Measurements from ENCODE around the gene OR5D18.

Gene OR5D18

DNA sequence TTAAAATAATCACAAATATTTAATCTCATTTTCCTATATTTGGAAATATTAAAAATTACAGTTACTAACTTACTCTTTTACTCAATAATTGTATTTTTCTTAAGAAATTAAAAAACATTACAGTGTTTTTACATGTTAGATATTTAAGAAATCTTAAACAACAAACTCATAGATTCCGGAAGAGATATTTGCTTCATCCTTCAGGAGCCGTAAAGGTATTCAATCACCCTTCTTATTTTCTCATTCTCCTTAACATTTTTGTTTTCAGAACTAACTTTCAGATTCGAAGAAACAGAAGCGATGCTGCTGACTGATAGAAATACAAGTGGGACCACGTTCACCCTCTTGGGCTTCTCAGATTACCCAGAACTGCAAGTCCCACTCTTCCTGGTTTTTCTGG lies at the start of gene OR5D18:
TSS of gene OR5D18 (plus strand) at position 301 of the 400 bp plus-strand sequence. CDS start at position 301, 0 bp downstream.
- TF ChIP-seq, protein P1, sequence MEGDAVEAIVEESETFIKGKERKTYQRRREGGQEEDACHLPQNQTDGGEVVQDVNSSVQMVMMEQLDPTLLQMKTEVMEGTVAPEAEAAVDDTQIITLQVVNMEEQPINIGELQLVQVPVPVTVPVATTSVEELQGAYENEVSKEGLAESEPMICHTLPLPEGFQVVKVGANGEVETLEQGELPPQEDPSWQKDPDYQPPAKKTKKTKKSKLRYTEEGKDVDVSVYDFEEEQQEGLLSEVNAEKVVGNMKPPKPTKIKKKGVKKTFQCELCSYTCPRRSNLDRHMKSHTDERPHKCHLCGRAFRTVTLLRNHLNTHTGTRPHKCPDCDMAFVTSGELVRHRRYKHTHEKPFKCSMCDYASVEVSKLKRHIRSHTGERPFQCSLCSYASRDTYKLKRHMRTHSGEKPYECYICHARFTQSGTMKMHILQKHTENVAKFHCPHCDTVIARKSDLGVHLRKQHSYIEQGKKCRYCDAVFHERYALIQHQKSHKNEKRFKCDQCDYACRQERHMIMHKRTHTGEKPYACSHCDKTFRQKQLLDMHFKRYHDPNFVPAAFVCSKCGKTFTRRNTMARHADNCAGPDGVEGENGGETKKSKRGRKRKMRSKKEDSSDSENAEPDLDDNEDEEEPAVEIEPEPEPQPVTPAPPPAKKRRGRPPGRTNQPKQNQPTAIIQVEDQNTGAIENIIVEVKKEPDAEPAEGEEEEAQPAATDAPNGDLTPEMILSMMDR (IDR thresholded peaks at IDR 0.05; ENCODE audit: control extremely low read depth, extremely low read depth, low read depth, missing control alignments): no peak
- POLR2A ChIA-PET: no interaction called here
- CTCF ChIA-PET: no interaction called here
- DNase-seq (ENCODE audit: extremely low spot score): no peak

GRCh38 chr11:55773138-55773537 lies 46.3 kb upstream of the OR5D18 start, which contains the start of gene OR5D13:
TSS of gene OR5D13 (plus strand) at chr11:55773438. CDS start at chr11:55773438, 0 bp downstream.
- TF ChIP-seq, protein P1 (IDR thresholded peaks at IDR 0.05; ENCODE audit: control extremely low read depth, extremely low read depth, low read depth, missing control alignments): no peak
- CTCF ChIA-PET: no interaction called here
- DNase-seq (ENCODE audit: extremely low spot score): no peak
- POLR2A ChIA-PET: no interaction called here

DNA sequence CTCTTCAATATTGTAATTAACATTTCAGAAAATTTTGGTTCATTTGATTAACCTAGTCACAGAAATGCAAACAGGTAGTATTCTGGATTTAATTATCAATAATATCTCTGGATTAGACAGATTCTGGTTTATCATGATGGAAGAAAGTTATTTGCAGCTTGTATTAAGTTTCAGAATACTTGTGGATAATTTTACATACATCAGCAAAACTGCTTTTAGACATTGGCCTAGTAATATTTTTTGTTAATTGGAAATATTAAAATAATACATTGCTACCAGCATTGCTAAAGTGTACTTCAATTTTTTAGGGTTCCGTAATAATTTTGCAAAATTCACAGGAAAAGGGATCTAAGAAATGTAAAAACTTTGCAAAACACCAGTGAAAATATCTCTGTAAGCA lies 27.8 kb upstream of the OR5D18 start:
- TF ChIP-seq, protein P1 (IDR thresholded peaks at IDR 0.05; ENCODE audit: control extremely low read depth, extremely low read depth, low read depth, missing control alignments): no peak
- ChIA-PET CTCF (no interaction called here), POLR2A (no interaction called here)
- DNase-seq (ENCODE audit: extremely low spot score): no peak

GRCh38 chr11:55793321-55793720 lies 26.1 kb upstream of the OR5D18 start:
- no peak for DNase-seq (ENCODE audit: extremely low spot score)
- ChIA-PET POLR2A (no interaction called here), CTCF (no interaction called here)
- TF ChIP-seq, protein P1 (IDR thresholded peaks at IDR 0.05; ENCODE audit: control extremely low read depth, extremely low read depth, low read depth, missing control alignments): no peak

DNA sequence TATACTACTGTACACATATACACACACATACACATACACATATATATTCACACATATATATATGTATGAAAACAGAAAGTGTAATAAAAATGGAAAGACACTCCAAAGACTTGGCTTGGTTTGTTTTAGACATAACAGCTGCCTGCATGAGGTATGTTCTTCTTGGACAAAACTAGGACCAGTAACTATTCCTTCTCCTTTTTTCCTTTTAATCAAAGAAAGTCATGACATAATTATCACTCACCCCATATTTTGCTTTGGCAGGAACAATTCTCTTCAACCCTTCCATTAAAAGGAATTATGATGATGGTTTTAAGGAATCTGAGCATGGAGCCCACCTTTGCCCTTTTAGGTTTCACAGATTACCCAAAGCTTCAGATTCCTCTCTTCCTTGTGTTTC lies 24.2 kb upstream of the OR5D18 start, which contains the start of gene OR5D14:
TSS of gene OR5D14 (plus strand) at position 301 of the 400 bp plus-strand sequence. CDS start at position 301, 0 bp downstream.
- DNase-seq (ENCODE audit: extremely low spot score): no peak
- POLR2A ChIA-PET: no interaction called here
- CTCF ChIA-PET: no interaction called here
- TF ChIP-seq, protein P1 (IDR thresholded peaks at IDR 0.05; ENCODE audit: control extremely low read depth, extremely low read depth, low read depth, missing control alignments): no peak

DNA sequence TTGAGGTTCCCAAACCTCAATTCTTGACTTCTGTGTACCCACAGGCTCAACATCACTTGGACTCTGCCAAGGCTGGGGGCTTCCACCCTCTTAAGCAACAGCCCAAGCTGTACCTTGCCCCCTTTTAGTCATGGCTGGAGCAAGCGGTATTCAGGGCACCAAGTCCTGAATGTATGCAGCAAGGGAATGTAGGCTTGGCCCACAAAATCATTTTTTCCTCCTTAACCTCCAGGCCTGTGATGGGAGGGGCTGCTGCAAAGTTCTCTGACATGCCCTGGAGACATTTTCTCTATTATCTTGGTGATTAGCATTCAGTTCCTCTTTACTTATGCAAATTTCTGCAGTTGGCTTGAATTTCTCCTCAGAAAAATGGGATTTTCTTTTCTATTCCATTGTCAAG lies 13.2 kb upstream of the OR5D18 start:
- TF ChIP-seq, protein P1 (IDR thresholded peaks at IDR 0.05; ENCODE audit: control extremely low read depth, extremely low read depth, low read depth, missing control alignments): no peak
- ChIA-PET POLR2A (no interaction called here), CTCF (no interaction called here)
- no peak for DNase-seq (ENCODE audit: extremely low spot score)

DNA sequence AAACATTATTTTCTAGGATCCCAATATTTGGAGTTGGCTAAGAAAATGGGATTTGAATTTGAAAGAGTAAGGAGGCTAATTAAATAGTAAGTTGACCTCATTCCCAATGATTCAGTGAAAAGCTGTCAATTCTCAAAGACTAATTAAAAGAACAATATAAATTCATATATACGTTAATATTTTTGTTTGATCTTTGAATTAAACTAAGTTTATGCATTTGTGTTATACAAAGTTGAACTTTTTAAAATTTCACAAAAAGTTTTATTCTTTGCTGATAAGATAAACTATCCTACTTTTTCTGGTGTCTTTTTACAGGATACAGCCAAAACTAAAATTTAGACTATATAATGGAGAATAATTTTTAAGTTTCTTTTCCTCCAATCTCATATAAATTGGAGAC lies 8.4 kb upstream of the OR5D18 start, which contains the start of gene OR5L1:
TSS of gene OR5L1 (plus strand) at position 301 of the 400 bp plus-strand sequence. CDS start 100 bp downstream, outside the sequence.
- ChIA-PET POLR2A (no interaction called here), CTCF (no interaction called here)
- no peak for DNase-seq (ENCODE audit: extremely low spot score)
- TF ChIP-seq, protein P1 (IDR thresholded peaks at IDR 0.05; ENCODE audit: control extremely low read depth, extremely low read depth, low read depth, missing control alignments): no peak
